HEK293 (cell line): ENCODE data around the gene ARHGAP5.

ENCODE experiments used
- CTCF ChIA-PET: fragments of 350-600 bp; formaldehyde crosslinking; extraction: SDS; loops from one replicate; lab custom pipeline; 2021; ENCODE audit warnings: antibody characterized with exemption; lab: Yijun Ruan, JAX
- POLR2A ChIA-PET: fragments of 300-600 bp; formaldehyde crosslinking; extraction: SDS; loops from one replicate; lab custom pipeline; 2020; ENCODE audit warnings: antibody characterized with exemption, inconsistent platforms; lab: Yijun Ruan, JAX
- H3K27ac ChIP-seq: fragments of 200-500 bp; sonication (Bioruptor generic); 2 replicates; pipeline ENCODE4 v1.5.1; 2014; ENCODE audit warnings: low read depth, low read length, control low read depth, inconsistent platforms; ENCODE audit errors: extremely low read depth
- H3K36me3 ChIP-seq, 2 experiments: fragments of 200-500 bp in 1 of 2; sonication (Bioruptor generic) in 1 of 2; 1 replicate in 1 of 2; 2 replicates in 1 of 2; pipeline ENCODE4 v1.5.1; 2014 to 2017; ENCODE audit warnings: inconsistent platforms in 2 of 2, low read length in 2 of 2; ENCODE audit not compliant: control insufficient read depth in 2 of 2, insufficient read depth in 1 of 2
- H3K4me1 ChIP-seq: fragments of 200-500 bp; sonication (Bioruptor generic); 2 replicates; pipeline ENCODE4 v1.5.1; 2014; ENCODE audit warnings: mild to moderate bottlenecking, low read length, inconsistent platforms; ENCODE audit not compliant: control insufficient read depth, insufficient read depth
- H3K4me3 ChIP-seq: 2 replicates; pipeline ENCODE4 v1.5.1; 2011; ENCODE audit warnings: low read depth, mild to moderate bottlenecking, control low read depth, low read length, moderate library complexity
- H3K9me3 ChIP-seq: fragments of 200-500 bp; sonication (Bioruptor generic); 2 replicates; pipeline ENCODE4 v1.5.1; 2014; ENCODE audit warnings: low read depth, low read length, inconsistent platforms; ENCODE audit not compliant: control insufficient read depth, insufficient read depth
- BCL11B ChIP-seq: fragments of 450-650 bp; formaldehyde crosslinking; IDR thresholded peaks from 2 replicates; pipeline ENCODE4 v1.5.1; 2016; ENCODE audit warnings: low read depth, missing biosample characterization, missing genetic modification characterization
- HOXD13 ChIP-seq: sonication (generic); formaldehyde crosslinking; IDR thresholded peaks from 2 replicates; pipeline ENCODE4 v1.8.0; 2022; ENCODE audit warnings: missing genetic modification reagents, borderline replicate concordance
- KLF10 ChIP-seq: fragments of 450-650 bp; IDR thresholded peaks from 2 replicates; pipeline ENCODE4 v1.5.1; 2018; ENCODE audit warnings: missing biosample characterization, mild to moderate bottlenecking, missing genetic modification characterization
- SETDB1 ChIP-seq: IDR thresholded peaks from one replicate; pipeline ENCODE4 v1.6.1; 2017; ENCODE audit warnings: mild to moderate bottlenecking, low read length, moderate library complexity, mixed read lengths; ENCODE audit not compliant: insufficient read length
- TRIM28 ChIP-seq: IDR thresholded peaks from 2 replicates; pipeline ENCODE4 v1.6.1; 2011; ENCODE audit warnings: low read length, control low read depth, borderline replicate concordance
- ZEB2 ChIP-seq: fragments of 450-650 bp; formaldehyde crosslinking; IDR thresholded peaks from 2 replicates; pipeline ENCODE4 v1.5.1; 2016; ENCODE audit warnings: missing biosample characterization, missing genetic modification characterization
- ZFHX2 ChIP-seq: fragments of 450-650 bp; formaldehyde crosslinking; conservative IDR thresholded peaks from 2 replicates; pipeline ENCODE4 v1.5.1; 2016; ENCODE audit warnings: missing biosample characterization, missing genetic modification characterization
- ZIC2 ChIP-seq: fragments of 450-650 bp; formaldehyde crosslinking; IDR thresholded peaks from 2 replicates; pipeline ENCODE4 v1.5.1; 2016; ENCODE audit warnings: missing biosample characterization, missing genetic modification characterization
- ZNF157 ChIP-seq: fragments of 450-650 bp; formaldehyde crosslinking; IDR thresholded peaks from 2 replicates; pipeline ENCODE4 v1.5.1; 2016; ENCODE audit warnings: missing biosample characterization, missing genetic modification characterization
- ZNF16 ChIP-seq: fragments of 450-650 bp; formaldehyde crosslinking; IDR thresholded peaks from 2 replicates; pipeline ENCODE4 v1.5.1; 2016; ENCODE audit warnings: low read depth, missing biosample characterization, missing genetic modification characterization
- ZNF19 ChIP-seq: fragments of 450-650 bp; formaldehyde crosslinking; IDR thresholded peaks from 2 replicates; pipeline ENCODE4; 2016; ENCODE audit warnings: missing biosample characterization, missing genetic modification characterization, low read depth
- ZNF223 ChIP-seq: fragments of 450-650 bp; formaldehyde crosslinking; IDR thresholded peaks from 2 replicates; pipeline ENCODE4 v1.5.1; 2016; ENCODE audit warnings: missing biosample characterization, missing genetic modification characterization
- ZNF24 ChIP-seq: fragments of 450-650 bp; formaldehyde crosslinking; IDR thresholded peaks from 2 replicates; pipeline ENCODE4 v1.5.1; 2016; ENCODE audit warnings: missing biosample characterization, missing genetic modification characterization
- ZNF266 ChIP-seq: fragments of 450-650 bp; formaldehyde crosslinking; IDR thresholded peaks from 2 replicates; pipeline ENCODE4 v1.5.1; 2016; ENCODE audit warnings: missing biosample characterization, missing genetic modification characterization, low read depth
- ZNF335 ChIP-seq: fragments of 450-650 bp; formaldehyde crosslinking; conservative IDR thresholded peaks from 2 replicates; pipeline ENCODE4 v1.5.1; 2016; ENCODE audit warnings: missing biosample characterization, missing genetic modification characterization
- ZNF362 ChIP-seq: fragments of 450-650 bp; formaldehyde crosslinking; IDR thresholded peaks from 2 replicates; pipeline ENCODE4 v1.5.1; 2016; ENCODE audit warnings: missing biosample characterization, missing genetic modification characterization
- ZNF433 ChIP-seq: fragments of 450-650 bp; formaldehyde crosslinking; IDR thresholded peaks from 2 replicates; pipeline ENCODE4 v1.5.1; 2016; ENCODE audit warnings: missing biosample characterization, missing genetic modification characterization, low read depth
- ZNF449 ChIP-seq: fragments of 450-650 bp; formaldehyde crosslinking; IDR thresholded peaks from 2 replicates; pipeline ENCODE4 v1.5.1; 2017; ENCODE audit warnings: missing biosample characterization, mild to moderate bottlenecking, missing genetic modification characterization, moderate library complexity
- ZNF473 ChIP-seq: fragments of 450-650 bp; formaldehyde crosslinking; IDR thresholded peaks from 2 replicates; pipeline ENCODE4 v1.5.1; 2017; ENCODE audit warnings: missing biosample characterization, missing genetic modification characterization
- ZNF48 ChIP-seq: fragments of 450-650 bp; formaldehyde crosslinking; IDR thresholded peaks from 2 replicates; pipeline ENCODE4 v1.5.1; 2016; ENCODE audit warnings: missing biosample characterization, missing genetic modification characterization
- ZNF501 ChIP-seq: fragments of 450-650 bp; formaldehyde crosslinking; IDR thresholded peaks from 2 replicates; pipeline ENCODE4 v1.5.1; 2016; ENCODE audit warnings: missing biosample characterization, missing genetic modification characterization
- ZNF530 ChIP-seq: fragments of 450-650 bp; formaldehyde crosslinking; IDR thresholded peaks from 2 replicates; pipeline ENCODE4 v1.5.1; 2016; ENCODE audit warnings: low read depth, missing biosample characterization, missing genetic modification characterization
- ZNF544 ChIP-seq: fragments of 450-650 bp; formaldehyde crosslinking; IDR thresholded peaks from 2 replicates; pipeline ENCODE4 v1.5.0; 2017; ENCODE audit warnings: missing biosample characterization, missing genetic modification characterization
- ZNF555 ChIP-seq: fragments of 450-650 bp; formaldehyde crosslinking; conservative IDR thresholded peaks from 2 replicates; pipeline ENCODE4 v1.5.1; 2017; ENCODE audit warnings: missing biosample characterization, mild to moderate bottlenecking, missing genetic modification characterization, inconsistent platforms
- ZNF658 ChIP-seq: fragments of 450-650 bp; formaldehyde crosslinking; IDR thresholded peaks from 2 replicates; pipeline ENCODE4; 2016; ENCODE audit warnings: missing biosample characterization, missing genetic modification characterization
- TF ChIP-seq, protein P1 (sequence below): fragments of 450-650 bp; formaldehyde crosslinking; IDR thresholded peaks from 2 replicates; pipeline ENCODE4 v1.5.1; 2016; ENCODE audit warnings: missing biosample characterization, missing genetic modification characterization

Gene ARHGAP5

GRCh38 chr14:32054536-32054935, 22.6 kb upstream of the ARHGAP5 start:
- ChIA-PET POLR2A (no interaction called here), CTCF (no interaction called here)
- Histone ChIP-seq H3K27ac (no peak overlapping the region), H3K9me3 (no peaks in the 10 kb centered on the region), H3K4me3 (no peak overlapping the region), H3K4me1 (no peaks in the 10 kb centered on the region), H3K36me3 (no peaks in the 10 kb centered on the region)
- TF ChIP-seq SETDB1 (peak; percentile 48), ZEB2 (tag by site-specific recombination) (no peak)

DNA sequence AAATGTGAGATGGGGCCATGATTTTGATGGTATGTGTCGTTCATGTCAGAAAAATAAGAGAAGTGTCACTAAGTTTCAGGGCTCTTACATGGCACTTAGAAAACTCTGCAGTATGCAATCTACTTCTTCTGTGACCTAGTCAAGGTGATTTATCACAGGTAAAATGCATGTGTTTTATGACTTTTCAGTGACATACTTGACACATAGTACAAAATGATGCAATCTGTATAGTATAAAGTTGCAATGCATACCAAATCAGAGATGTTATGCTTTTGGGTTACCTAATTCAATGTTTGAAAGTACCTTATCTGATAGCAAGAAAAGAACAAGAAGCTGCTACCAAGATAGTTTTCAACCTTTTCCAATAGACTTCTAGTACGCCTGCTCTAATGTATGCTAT, 21.9 kb upstream of the ARHGAP5 start:
- Histone ChIP-seq H3K4me3 (no peak overlapping the region), H3K9me3 (no peaks in the 10 kb centered on the region), H3K36me3 (no peaks in the 10 kb centered on the region), H3K27ac (no peak overlapping the region), H3K4me1 (no peaks in the 10 kb centered on the region)
- no peak for TF ChIP-seq ZNF16 (tag by site-specific recombination)
- TF ChIP-seq ZNF658: no peak
- TF ChIP-seq ZNF501 (tag by site-specific recombination): no peak
- no peak for TF ChIP-seq ZNF266 (tag by site-specific recombination)
- TF ChIP-seq ZNF223 (tag by site-specific recombination): no peak
- TF ChIP-seq ZNF157 (tag by site-specific recombination): no peak
- no peak for TF ChIP-seq BCL11B (tag by site-specific recombination)
- no peak for TF ChIP-seq ZNF48 (tag by site-specific recombination)
- no peak for TF ChIP-seq ZNF335 (tag by site-specific recombination)
- no peak for TF ChIP-seq ZFHX2
- TF ChIP-seq ZIC2 (tag by site-specific recombination): no peak
- TF ChIP-seq ZNF544 (tag by site-specific recombination): no peak
- TF ChIP-seq ZNF19: no peak
- no peak for TF ChIP-seq ZNF530 (tag by site-specific recombination)
- no peak for TF ChIP-seq SETDB1
- CTCF ChIA-PET: interaction anchor here (0.6 kb wide), 1 partner anchor 521 kb away, joined by 7 read pairs; no protein-coding TSS in a partner anchor
- POLR2A ChIA-PET: no interaction called here

- POLR2A ChIA-PET: no interaction called here
- Histone ChIP-seq H3K9me3 (no peaks in the 10 kb centered on the region), H3K4me1 (no peaks in the 10 kb centered on the region), H3K36me3 (no peaks in the 10 kb centered on the region), H3K27ac (no peak overlapping the region), H3K4me3 (no peak overlapping the region)
- CTCF ChIA-PET: interaction anchor here (0.6 to 2.4 kb wide), 2 partner anchors 13 to 854 kb away, joined by 3 to 9 read pairs; no protein-coding TSS in a partner anchor
- TF ChIP-seq ZNF449 (no peak), ZNF473 (tag by site-specific recombination) (no peak), KLF10 (no peak)
Measured at GRCh38 chr14:32059702-32060101, 17.4 kb upstream of the ARHGAP5 start.

- no peak overlapping the region for H3K4me3 ChIP-seq
- POLR2A ChIA-PET: no interaction called here
- CTCF ChIA-PET: no interaction called here
- H3K36me3 ChIP-seq: no peaks in the 10 kb centered on the region
- TF ChIP-seq, protein P1, sequence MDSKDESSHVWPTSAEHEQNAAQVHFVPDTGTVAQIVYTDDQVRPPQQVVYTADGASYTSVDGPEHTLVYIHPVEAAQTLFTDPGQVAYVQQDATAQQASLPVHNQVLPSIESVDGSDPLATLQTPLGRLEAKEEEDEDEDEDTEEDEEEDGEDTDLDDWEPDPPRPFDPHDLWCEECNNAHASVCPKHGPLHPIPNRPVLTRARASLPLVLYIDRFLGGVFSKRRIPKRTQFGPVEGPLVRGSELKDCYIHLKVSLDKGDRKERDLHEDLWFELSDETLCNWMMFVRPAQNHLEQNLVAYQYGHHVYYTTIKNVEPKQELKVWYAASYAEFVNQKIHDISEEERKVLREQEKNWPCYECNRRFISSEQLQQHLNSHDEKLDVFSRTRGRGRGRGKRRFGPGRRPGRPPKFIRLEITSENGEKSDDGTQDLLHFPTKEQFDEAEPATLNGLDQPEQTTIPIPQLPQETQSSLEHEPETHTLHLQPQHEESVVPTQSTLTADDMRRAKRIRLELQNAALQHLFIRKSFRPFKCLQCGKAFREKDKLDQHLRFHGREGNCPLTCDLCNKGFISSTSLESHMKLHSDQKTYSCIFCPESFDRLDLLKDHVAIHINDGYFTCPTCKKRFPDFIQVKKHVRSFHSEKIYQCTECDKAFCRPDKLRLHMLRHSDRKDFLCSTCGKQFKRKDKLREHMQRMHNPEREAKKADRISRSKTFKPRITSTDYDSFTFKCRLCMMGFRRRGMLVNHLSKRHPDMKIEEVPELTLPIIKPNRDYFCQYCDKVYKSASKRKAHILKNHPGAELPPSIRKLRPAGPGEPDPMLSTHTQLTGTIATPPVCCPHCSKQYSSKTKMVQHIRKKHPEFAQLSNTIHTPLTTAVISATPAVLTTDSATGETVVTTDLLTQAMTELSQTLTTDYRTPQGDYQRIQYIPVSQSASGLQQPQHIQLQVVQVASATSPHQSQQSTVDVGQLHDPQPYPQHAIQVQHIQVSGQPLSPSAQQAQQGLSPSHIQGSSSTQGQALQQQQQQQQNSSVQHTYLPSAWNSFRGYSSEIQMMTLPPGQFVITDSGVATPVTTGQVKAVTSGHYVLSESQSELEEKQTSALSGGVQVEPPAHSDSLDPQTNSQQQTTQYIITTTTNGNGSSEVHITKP (tag by site-specific recombination): no peak
- TF ChIP-seq TRIM28: no peak
- TF ChIP-seq ZNF555: no peak
- no peak for TF ChIP-seq ZNF24 (tag by site-specific recombination)
- TF ChIP-seq HOXD13 (CRISPR knock-in tag): no peak
- no peak for TF ChIP-seq ZNF433
- no peak for TF ChIP-seq ZNF362 (tag by site-specific recombination)
- H3K27ac ChIP-seq: no peak overlapping the region
- no peaks in the 10 kb centered on the region for H3K4me1 ChIP-seq
- H3K9me3 ChIP-seq: no peaks in the 10 kb centered on the region
Measured at GRCh38 chr14:32064931-32065330, 12.2 kb upstream of the ARHGAP5 start.
